HG02798 (cell line): ENCODE measurements around the gene SH2D4B.

Experiments
- ATAC-seq: cut with Tn5 transposase; IDR thresholded peaks from one replicate; pipeline ENCODE4 v1.9.1; 2021; ENCODE audit warnings: mild to moderate bottlenecking; ENCODE audit not compliant: unreplicated experiment, poor library complexity

The SH2D4B gene

DNA sequence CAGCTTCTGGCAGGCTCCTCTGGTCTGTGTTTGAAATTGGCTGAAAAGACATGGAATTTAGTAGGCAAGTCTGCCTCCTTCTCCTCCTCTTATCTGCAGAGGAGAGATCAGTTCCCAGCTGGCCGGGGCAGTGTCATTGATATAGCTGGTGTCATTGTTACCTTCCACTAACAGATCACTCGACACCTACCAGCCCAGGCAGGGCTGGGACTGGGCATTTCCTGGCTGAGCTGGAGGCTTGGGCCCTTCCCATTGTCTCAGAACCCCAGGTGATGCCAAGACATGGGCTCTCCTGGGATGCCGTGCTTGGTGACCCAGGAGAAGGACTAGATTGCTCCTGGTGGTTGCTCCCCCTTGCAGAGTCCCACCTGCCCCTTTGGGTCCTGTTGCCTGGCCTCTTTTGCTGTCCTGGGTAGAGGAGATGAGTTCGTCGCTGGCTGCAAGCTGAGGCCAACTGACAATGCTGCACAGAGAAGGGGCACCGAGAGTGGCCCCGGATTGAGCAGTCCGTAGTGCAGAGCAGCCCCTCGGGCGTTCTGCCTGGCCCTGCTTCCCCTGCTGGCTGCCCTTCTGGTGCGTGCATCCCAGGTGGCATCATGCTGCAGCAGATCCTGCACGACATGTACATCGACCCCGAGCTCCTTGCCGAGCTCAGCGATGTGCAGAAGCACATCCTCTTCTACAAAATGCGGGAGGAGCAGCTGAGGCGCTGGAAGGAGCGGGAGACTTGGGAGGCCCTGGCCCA, at the start of gene SH2D4B:
SH2D4B (plus strand) TSS at position 167 of the 745 bp plus-strand sequence; CDS start at position 597, 430 bp downstream.
- no peak for ATAC-seq

DNA sequence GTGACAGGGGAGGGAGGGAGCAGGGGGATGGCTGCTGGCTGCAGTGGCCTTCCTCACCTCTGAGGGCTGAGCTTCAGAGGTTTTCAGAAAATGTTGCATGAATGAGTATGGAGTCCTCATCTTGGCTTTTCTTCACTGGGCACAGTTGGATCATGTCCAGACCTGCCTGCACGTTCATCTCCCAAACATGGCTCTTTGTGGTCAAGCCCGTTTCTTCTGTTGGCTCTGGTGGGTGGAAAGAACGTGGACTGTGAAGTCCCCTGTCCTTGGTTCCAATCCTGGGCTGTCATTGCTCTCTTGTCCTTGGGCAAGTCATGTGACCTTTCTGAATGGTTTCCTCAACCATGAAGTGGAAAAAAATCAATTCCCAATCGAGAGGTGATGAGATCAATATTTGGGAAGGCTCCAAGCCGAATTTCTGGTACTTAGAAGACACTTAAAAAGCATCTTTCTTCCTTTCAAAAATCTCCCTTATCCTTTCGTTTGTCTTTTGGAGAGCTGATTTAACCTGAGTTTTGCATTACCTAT, 49.1 kb upstream of the SH2D4B start:
- no peak for ATAC-seq

DNA sequence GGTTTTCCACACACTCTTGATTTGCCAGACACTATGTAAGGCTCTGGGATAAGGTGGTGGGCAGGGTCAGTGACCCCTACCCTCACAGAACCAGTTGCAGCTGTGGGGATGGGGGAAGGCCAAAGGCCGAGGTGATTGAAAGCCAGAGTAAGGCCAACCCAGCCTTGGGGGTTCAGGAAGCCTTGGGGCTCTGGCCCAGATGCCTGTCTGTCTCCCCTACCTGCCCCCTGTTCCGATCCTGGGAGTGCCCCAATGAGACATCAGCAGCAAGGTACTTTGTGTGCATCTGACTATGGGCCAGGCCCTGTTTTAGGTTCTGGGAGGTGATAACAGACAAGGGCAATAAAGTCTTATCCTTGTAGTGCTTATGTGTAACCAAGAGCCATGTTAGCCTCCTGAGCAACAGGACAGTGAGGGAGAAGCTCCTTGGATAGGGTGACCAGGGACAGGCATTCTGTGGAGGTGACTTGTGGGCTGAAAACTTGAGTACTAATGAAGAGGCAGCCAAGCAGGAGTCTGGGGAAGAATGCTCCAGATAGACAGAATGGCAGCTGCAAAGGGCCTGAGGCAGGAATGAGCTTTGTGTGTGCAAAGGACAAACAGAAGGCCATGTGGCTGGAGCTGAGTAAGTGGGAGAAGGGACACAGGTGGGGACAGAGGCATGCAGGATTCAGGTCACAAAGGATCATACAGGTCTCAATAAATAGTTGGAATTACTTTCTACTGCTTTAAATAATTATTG, 48.2 kb upstream of the SH2D4B start:
- ATAC-seq, result no peak

GRCh38 chr10:80491251-80492102, 46.2 kb upstream of the SH2D4B start:
- no peak for ATAC-seq

DNA sequence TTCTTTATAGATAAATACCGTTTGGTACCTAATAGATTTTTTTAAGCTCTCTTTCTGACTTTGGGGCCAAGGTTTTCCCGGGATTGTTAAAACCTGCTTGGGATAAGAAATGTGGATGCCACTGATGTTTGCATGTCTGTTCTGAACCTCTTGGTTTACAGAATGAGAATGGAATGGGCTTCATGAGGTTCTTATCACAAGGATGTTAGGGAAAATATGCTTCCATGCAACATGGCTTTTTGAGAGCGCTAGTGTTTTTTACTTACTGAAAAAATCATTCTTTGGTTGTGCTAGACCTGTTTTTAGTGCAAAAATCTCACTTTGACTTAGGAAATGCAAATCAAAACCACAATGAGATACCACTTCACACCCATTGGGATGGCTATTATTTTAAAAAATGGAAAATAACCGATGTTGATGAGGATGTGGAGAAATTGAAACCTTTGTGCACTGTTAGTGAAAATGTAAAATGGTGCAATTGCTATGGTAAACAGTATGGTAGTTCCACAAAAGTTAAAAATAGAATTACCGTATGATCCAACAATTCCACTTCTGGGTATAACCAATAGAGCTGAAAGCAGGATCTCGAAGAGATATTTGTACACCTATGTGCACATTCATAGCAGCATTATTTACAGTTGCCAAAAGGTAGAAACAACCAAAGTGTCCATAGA, 44.7 kb upstream of the SH2D4B start:
- ATAC-seq, result peak; percentile 31

DNA sequence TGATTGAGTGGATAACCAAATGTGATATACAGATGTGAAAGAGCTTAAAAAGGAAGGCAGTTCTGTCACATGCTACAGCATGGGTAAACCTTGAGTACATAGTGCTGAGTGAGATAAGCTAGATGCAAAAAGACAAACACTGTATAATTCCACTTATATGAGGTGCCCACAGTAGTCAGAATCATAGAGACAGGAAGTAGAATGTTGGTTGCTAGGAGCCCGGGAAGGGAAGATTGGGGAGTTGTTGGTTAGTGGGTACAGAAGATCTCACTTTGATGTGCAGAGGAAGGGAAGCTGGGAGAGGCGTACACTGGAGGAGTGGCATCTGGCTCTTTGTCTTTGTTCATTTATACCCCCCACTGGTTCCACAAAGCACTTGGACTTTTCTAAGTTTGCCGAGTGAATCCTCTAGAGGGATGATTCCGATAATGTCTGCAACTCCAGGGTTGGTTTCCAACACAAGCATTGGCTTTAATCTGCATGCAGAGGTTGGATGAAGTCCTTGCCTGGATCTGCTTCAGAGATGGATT, 44.1 kb upstream of the SH2D4B start:
- peak; percentile 46 for ATAC-seq

- ATAC-seq, result no peak
Observed at GRCh38 chr10:80496555-80497172, 41.0 kb upstream of the SH2D4B start.

DNA sequence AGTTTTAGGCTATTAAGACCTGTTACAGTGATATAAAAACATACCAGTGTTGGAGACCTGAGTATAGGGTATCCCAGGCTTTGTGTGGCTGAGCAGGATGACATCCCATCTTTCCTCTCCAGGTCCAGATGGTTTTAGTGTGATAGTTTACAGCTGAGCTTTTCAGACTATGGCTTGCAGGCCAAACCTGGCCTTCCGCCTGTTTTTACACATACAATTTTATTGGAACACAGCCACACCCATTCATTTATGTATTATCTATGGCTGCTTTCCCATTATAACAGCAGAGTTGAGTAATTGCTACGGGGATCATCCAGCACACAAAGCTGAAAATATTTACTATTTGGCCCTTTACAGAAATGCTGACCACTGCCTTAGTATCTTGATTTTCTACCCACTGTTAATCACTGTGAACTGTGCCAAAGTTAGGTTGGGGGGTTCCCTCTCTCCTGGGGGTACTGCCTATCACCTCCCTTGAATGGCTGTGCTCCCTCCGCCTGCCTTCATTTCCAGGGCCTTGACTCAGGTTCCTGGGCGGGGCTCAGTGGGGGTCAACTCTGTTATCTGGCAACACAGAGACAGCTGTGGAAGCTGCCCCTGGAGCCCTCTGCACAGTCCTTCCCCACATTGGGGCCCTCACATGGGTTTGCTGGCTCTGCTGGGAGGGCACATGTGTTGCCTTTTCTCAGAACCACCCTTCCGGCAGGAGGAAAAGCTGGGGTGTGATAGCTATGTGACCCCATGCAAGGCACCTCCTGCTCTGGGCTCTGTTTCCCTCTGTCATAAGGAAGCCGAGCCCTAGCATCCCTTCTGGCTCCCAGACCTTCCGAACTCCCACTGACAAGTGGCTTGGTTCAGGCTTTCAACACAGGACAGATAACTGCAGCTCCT, 40.3 kb upstream of the SH2D4B start:
- no peak for ATAC-seq

- no peak for ATAC-seq
Observed at GRCh38 chr10:80498078-80498832, 39.4 kb upstream of the SH2D4B start.

- ATAC-seq, result peak; percentile 31
Observed at GRCh38 chr10:80498833-80499741, 38.6 kb upstream of the SH2D4B start.

- ATAC-seq, result peak; percentile 66
Observed at GRCh38 chr10:80500572-80501380, 36.9 kb upstream of the SH2D4B start.

GRCh38 chr10:80501381-80501912, 36.3 kb upstream of the SH2D4B start:
- ATAC-seq, result no peak

GRCh38 chr10:80501913-80502521, 35.7 kb upstream of the SH2D4B start:
- ATAC-seq, result no peak

- ATAC-seq, result no peak
Observed at GRCh38 chr10:80502621-80503583, 34.8 kb upstream of the SH2D4B start.
